H9 (cell line): ENCODE data around the gene TPX2. TPM values are rescaled to one million over a fixed set of nuclear protein-coding genes. Genes with fewer than 3 reads are reported as not detected.

Experiments
- DNase-seq: peaks from one replicate; pipeline ENCODE4 v3.0.0-alpha.2; 2017
- H2AFZ ChIP-seq: one replicate; pipeline ENCODE4 v1.6.1; 2013; ENCODE audit warnings: mild to moderate bottlenecking, low read length, control low read depth, moderate library complexity
- H2AK5ac ChIP-seq: 2 replicates; pipeline ENCODE4 v1.6.1; 2013; ENCODE audit warnings: low read length, control low read depth, mixed read lengths; ENCODE audit not compliant: insufficient read length
- H2BK120ac ChIP-seq: one replicate; pipeline ENCODE4 v1.6.1; 2013; ENCODE audit warnings: low read depth, mild to moderate bottlenecking, low read length, control low read depth, inconsistent platforms; ENCODE audit not compliant: poor library complexity, severe bottlenecking
- H2BK12ac ChIP-seq: 2 replicates; pipeline ENCODE4 v1.6.1; 2013; ENCODE audit warnings: low read length, control low read depth, mixed read lengths, low read depth; ENCODE audit not compliant: insufficient read length
- H2BK15ac ChIP-seq: 2 replicates; pipeline ENCODE4 v1.6.1; 2013; ENCODE audit warnings: low read depth, low read length, control low read depth
- H2BK20ac ChIP-seq: one replicate; pipeline ENCODE4 v1.6.1; 2013; ENCODE audit warnings: low read depth, mild to moderate bottlenecking, low read length, control low read depth, inconsistent platforms; ENCODE audit not compliant: poor library complexity, severe bottlenecking
- H2BK5ac ChIP-seq: 2 replicates; pipeline ENCODE4 v1.6.1; 2013; ENCODE audit warnings: low read length, control low read depth, mixed read lengths; ENCODE audit not compliant: insufficient read length
- H3K14ac ChIP-seq: 2 replicates; pipeline ENCODE4 v1.6.1; 2013; ENCODE audit warnings: low read length, control low read depth; ENCODE audit not compliant: insufficient read depth
- H3K18ac ChIP-seq: 2 replicates; pipeline ENCODE4 v1.6.1; 2013; ENCODE audit warnings: low read depth, mild to moderate bottlenecking, mixed read lengths, low read length, control low read depth; ENCODE audit not compliant: insufficient read length
- H3K23ac ChIP-seq: 2 replicates; pipeline ENCODE4 v1.6.1; 2013; ENCODE audit warnings: low read length, control low read depth, mixed read lengths, low read depth; ENCODE audit not compliant: insufficient read length
- H3K23me2 ChIP-seq: 2 replicates; pipeline ENCODE4 v1.6.1; 2013; ENCODE audit warnings: low read depth, mild to moderate bottlenecking, mixed read lengths, low read length, control low read depth; ENCODE audit not compliant: insufficient read length, poor library complexity, severe bottlenecking
- H3K27ac ChIP-seq: 2 replicates; pipeline ENCODE4 v1.5.1; 2013; ENCODE audit warnings: low read length, control low read depth, mixed read lengths, low read depth; ENCODE audit not compliant: insufficient read length
- H3K27me3 ChIP-seq: 2 replicates; pipeline ENCODE4 v1.6.1; 2013; ENCODE audit warnings: low read length, control low read depth, inconsistent platforms; ENCODE audit not compliant: insufficient read depth
- H3K4ac ChIP-seq: 2 replicates; pipeline ENCODE4 v1.6.1; 2013; ENCODE audit warnings: low read depth, mild to moderate bottlenecking, control low read depth, inconsistent platforms, low read length, moderate library complexity
- H3K4me1 ChIP-seq: 2 replicates; pipeline ENCODE4 v1.6.1; 2013; ENCODE audit warnings: low read length, control low read depth, inconsistent platforms; ENCODE audit not compliant: insufficient read depth
- H3K4me2 ChIP-seq: 2 replicates; pipeline ENCODE4 v1.6.1; 2013; ENCODE audit warnings: low read length, control low read depth, mixed read lengths; ENCODE audit not compliant: insufficient read length, insufficient read depth
- H3K56ac ChIP-seq: 2 replicates; pipeline ENCODE4 v1.6.1; 2013; ENCODE audit warnings: low read depth, mild to moderate bottlenecking, mixed read lengths, low read length, control low read depth; ENCODE audit not compliant: insufficient read length
- H3K79me1 ChIP-seq: 2 replicates; pipeline ENCODE4 v1.6.1; 2013; ENCODE audit warnings: low read depth, mild to moderate bottlenecking, moderate library complexity, low read length, control low read depth, inconsistent platforms; ENCODE audit not compliant: insufficient read depth, poor library complexity, severe bottlenecking
- H3K79me2 ChIP-seq: 2 replicates; pipeline ENCODE4 v1.6.1; 2013; ENCODE audit warnings: low read length, control low read depth, inconsistent platforms; ENCODE audit not compliant: insufficient read depth
- H3K9ac ChIP-seq: 2 replicates; pipeline ENCODE4 v1.6.1; 2013; ENCODE audit warnings: low read length, control low read depth, mixed read lengths; ENCODE audit not compliant: insufficient read length; ENCODE audit errors: extremely low read depth
- H3K9me3 ChIP-seq: one replicate; pipeline ENCODE4 v1.6.1; 2013; ENCODE audit warnings: low read depth, low read length, inconsistent platforms; ENCODE audit not compliant: control insufficient read depth
- H3T11ph ChIP-seq: one replicate; pipeline ENCODE4 v1.6.1; 2013; ENCODE audit warnings: mild to moderate bottlenecking, low read length, control low read depth, inconsistent platforms
- H4K20me1 ChIP-seq: one replicate; pipeline ENCODE4 v1.6.1; 2013; ENCODE audit not compliant: control insufficient read depth, insufficient read length, insufficient read depth
- H4K5ac ChIP-seq: 2 replicates; pipeline ENCODE4 v1.6.1; 2013; ENCODE audit warnings: low read depth, mild to moderate bottlenecking, mixed read lengths, low read length, control low read depth; ENCODE audit not compliant: insufficient read length
- H4K8ac ChIP-seq: replicated peaks from 2 replicates; pipeline ENCODE4 v1.6.1; 2013; ENCODE audit warnings: low read length, control low read depth, mixed read lengths, low read depth; ENCODE audit not compliant: insufficient read length
- H4K91ac ChIP-seq: 2 replicates; pipeline ENCODE4 v1.6.1; 2013; ENCODE audit warnings: low read depth, mild to moderate bottlenecking, moderate library complexity, mixed read lengths, low read length, control low read depth; ENCODE audit not compliant: insufficient read length
- H3K27ac Mint-ChIP-seq, 3 experiments: 2 replicates in 2 of 3; 3 replicates in 1 of 3; pipeline ENCODE4 v1.8.0; 2020 to 2021; ENCODE audit warnings: mixed read lengths in 3 of 3, mild to moderate bottlenecking in 1 of 3, moderate library complexity in 1 of 3
- H3K27me3 Mint-ChIP-seq: 2 replicates; pipeline ENCODE4 v1.8.0; 2021; ENCODE audit warnings: low read depth, mild to moderate bottlenecking, moderate library complexity, mixed read lengths
- H3K36me3 Mint-ChIP-seq, 3 experiments: 2 replicates in 2 of 3; 3 replicates in 1 of 3; pipeline ENCODE4 v1.8.0; 2020 to 2021; ENCODE audit warnings: low read depth in 3 of 3, mixed read lengths in 3 of 3; ENCODE audit not compliant: insufficient read depth in 1 of 3
- H3K4me1 Mint-ChIP-seq, 2 experiments: 2 replicates each; pipeline ENCODE4 v1.8.0; 2020; ENCODE audit warnings: mixed read lengths in 2 of 2
- H3K4me3 Mint-ChIP-seq, 2 experiments: 2 replicates in 1 of 2; 3 replicates in 1 of 2; pipeline ENCODE4 v1.8.0; 2020 to 2021; ENCODE audit warnings: mild to moderate bottlenecking in 2 of 2, mixed read lengths in 2 of 2, moderate library complexity in 1 of 2
- H3K9me3 Mint-ChIP-seq, 2 experiments: 2 replicates in 1 of 2; 3 replicates in 1 of 2; pipeline ENCODE4 v1.8.0; 2020; ENCODE audit warnings: mild to moderate bottlenecking in 2 of 2, mixed read lengths in 2 of 2, moderate library complexity in 1 of 2
- WGBS: extraction: QIAGEN DNeasy Blood & Tissue Kit; methylation state at CpG from one replicate; pipeline ENCODE4 v1.1.7; 2013; ENCODE audit warnings: missing lambda C conversion rate, low lambda C conversion rate, mixed read lengths; ENCODE audit not compliant: insufficient read length; ENCODE audit errors: extremely low coverage; 5-methylcytosine and 5-hydroxymethylcytosine counted together
- total RNA-seq: library from RNA; stranded (reverse); gene quantifications from 2 replicates; pipeline ENCODE4 v1.2.1, GENCODE V29; 2021
- TF ChIP-seq, protein P1 (sequence below): fragments of 200-600 bp; sonication (generic); conservative IDR thresholded peaks from 3 replicates; pipeline ENCODE4 v1.8.0; 2021; ENCODE audit warnings: antibody characterized with exemption, mild to moderate bottlenecking

The TPX2 gene
- total RNA-seq, 1 experiment from 2014 or later, result 161 TPM

DNA sequence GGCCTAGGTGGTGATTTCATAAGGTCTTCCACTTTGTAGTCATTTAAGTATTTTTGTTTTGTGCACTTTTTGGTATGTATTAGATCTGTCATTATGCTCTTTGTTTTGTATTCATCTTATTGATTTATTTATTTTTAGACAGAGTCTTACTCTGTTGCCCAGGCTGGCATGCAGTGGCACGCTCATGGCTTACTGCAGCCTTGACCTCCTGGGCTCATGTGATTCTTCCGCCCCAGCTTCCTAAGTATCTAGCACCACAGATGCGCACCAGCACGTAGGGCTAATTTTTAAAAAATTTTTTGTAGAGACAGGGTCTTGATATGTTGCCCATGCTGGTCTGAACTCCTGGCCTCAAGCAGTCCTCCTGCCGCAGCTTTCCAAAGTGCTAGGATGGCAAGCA, 30.6 kb downstream of the TPX2 start:
- Mint-ChIP-seq H3K9me3 (no peaks in the 10 kb centered on the region), H3K36me3 (peaks cover 55 to 90% (median 87%) of the 10 kb centered on the region in 3 experiments), H3K27me3 (no peaks in the 10 kb centered on the region), H3K4me3 (no peak overlapping the region), H3K27ac (no peak overlapping the region), H3K4me1 (no peaks in the 10 kb centered on the region)
- H4K91ac ChIP-seq, result no peak overlapping the region
- no peak overlapping the region for H3K4me2 ChIP-seq
- H2BK15ac ChIP-seq, result no peak overlapping the region
- no peak overlapping the region for H2BK120ac ChIP-seq
- no peaks in the 10 kb centered on the region for H3K9me3 ChIP-seq
- no peaks in the 10 kb centered on the region for H3K27me3 ChIP-seq
- no peak overlapping the region for H4K5ac ChIP-seq
- H3K4me1 ChIP-seq, result no peaks in the 10 kb centered on the region
- H3K79me2 ChIP-seq, result no peaks in the 10 kb centered on the region
- TF ChIP-seq, protein P1, sequence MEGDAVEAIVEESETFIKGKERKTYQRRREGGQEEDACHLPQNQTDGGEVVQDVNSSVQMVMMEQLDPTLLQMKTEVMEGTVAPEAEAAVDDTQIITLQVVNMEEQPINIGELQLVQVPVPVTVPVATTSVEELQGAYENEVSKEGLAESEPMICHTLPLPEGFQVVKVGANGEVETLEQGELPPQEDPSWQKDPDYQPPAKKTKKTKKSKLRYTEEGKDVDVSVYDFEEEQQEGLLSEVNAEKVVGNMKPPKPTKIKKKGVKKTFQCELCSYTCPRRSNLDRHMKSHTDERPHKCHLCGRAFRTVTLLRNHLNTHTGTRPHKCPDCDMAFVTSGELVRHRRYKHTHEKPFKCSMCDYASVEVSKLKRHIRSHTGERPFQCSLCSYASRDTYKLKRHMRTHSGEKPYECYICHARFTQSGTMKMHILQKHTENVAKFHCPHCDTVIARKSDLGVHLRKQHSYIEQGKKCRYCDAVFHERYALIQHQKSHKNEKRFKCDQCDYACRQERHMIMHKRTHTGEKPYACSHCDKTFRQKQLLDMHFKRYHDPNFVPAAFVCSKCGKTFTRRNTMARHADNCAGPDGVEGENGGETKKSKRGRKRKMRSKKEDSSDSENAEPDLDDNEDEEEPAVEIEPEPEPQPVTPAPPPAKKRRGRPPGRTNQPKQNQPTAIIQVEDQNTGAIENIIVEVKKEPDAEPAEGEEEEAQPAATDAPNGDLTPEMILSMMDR, result no peak
- no peak overlapping the region for H3K9ac ChIP-seq
- H2AK5ac ChIP-seq, result no peak overlapping the region
- no peak overlapping the region for H3K27ac ChIP-seq
- H3K56ac ChIP-seq, result no peak overlapping the region
- H2BK20ac ChIP-seq, result no peak overlapping the region
- no CpG with 5 or more reads among the region's 5 CpGs for WGBS
- H3K18ac ChIP-seq, result no peak overlapping the region
- no peak overlapping the region for H3T11ph ChIP-seq
- H3K23me2 ChIP-seq, result no peaks in the 10 kb centered on the region
- no peak overlapping the region for H4K8ac ChIP-seq
- H4K20me1 ChIP-seq, result no peaks in the 10 kb centered on the region
- H3K23ac ChIP-seq, result no peak overlapping the region
- no peak overlapping the region for H2BK12ac ChIP-seq
- H2AFZ ChIP-seq, result no peak overlapping the region
- no peak for DNase-seq
- no peaks in the 10 kb centered on the region for H3K79me1 ChIP-seq
- H3K14ac ChIP-seq, result no peak overlapping the region
- no peak overlapping the region for H2BK5ac ChIP-seq
- no peak overlapping the region for H3K4ac ChIP-seq
